Activated T-cell treated with anti-CD3 and anti-CD28 coated beads, Interleukin-2, amount 50 U/mL, for 24 hours (primary cell): ENCODE measurements around the gene CCDC59.

Experiments used
- DNase-seq: peaks from one replicate; pipeline ENCODE4 v3.0.0-alpha.2; 2020
- H3K27ac Mint-ChIP-seq: 2 replicates; pipeline ENCODE4 v1.8.0; 2020; ENCODE audit warnings: mild to moderate bottlenecking, mixed read lengths
- H3K27me3 Mint-ChIP-seq: 2 replicates; pipeline ENCODE4 v1.8.0; 2020; ENCODE audit warnings: mixed read lengths
- H3K36me3 Mint-ChIP-seq: 2 replicates; pipeline ENCODE4 v1.8.0; 2020; ENCODE audit warnings: low read depth, mixed read lengths
- H3K4me1 Mint-ChIP-seq: 2 replicates; pipeline ENCODE4 v1.8.0; 2020; ENCODE audit warnings: low read depth, mixed read lengths
- H3K4me3 Mint-ChIP-seq: 2 replicates; pipeline ENCODE4 v1.8.0; 2020; ENCODE audit warnings: mild to moderate bottlenecking, moderate library complexity, mixed read lengths
- H3K9me3 Mint-ChIP-seq: 2 replicates; pipeline ENCODE4 v1.8.0; 2020; ENCODE audit warnings: mixed read lengths

The CCDC59 gene

GRCh38 chr12:82351390-82351789 is 6.8 kb downstream of the CCDC59 start:
- H3K9me3 Mint-ChIP-seq, result no peaks in the 10 kb centered on the region
- H3K36me3 Mint-ChIP-seq, result peaks cover 92% of the 10 kb centered on the region
- H3K4me1 Mint-ChIP-seq, result peaks cover 21% of the 10 kb centered on the region
- no peak overlapping the region for H3K4me3 Mint-ChIP-seq
- no peaks in the 10 kb centered on the region for H3K27me3 Mint-ChIP-seq
- no peak overlapping the region for H3K27ac Mint-ChIP-seq
- DNase-seq, result no peak

- no peaks in the 10 kb centered on the region for H3K9me3 Mint-ChIP-seq
- H3K27me3 Mint-ChIP-seq, result no peaks in the 10 kb centered on the region
- DNase-seq, result no peak
- H3K36me3 Mint-ChIP-seq, result peaks cover 80% of the 10 kb centered on the region
- H3K4me3 Mint-ChIP-seq, result no peak overlapping the region
- peak overlapping the region; percentile 50 for H3K27ac Mint-ChIP-seq
- H3K4me1 Mint-ChIP-seq, result peaks cover 9% of the 10 kb centered on the region
Observed at GRCh38 chr12:82350161-82350560, 8.0 kb downstream of the CCDC59 start.

GRCh38 chr12:82329508-82329907 is 28.7 kb downstream of the CCDC59 start:
- H3K27me3 Mint-ChIP-seq, result peaks cover 7% of the 10 kb centered on the region
- no peaks in the 10 kb centered on the region for H3K4me1 Mint-ChIP-seq
- no peak overlapping the region for H3K27ac Mint-ChIP-seq
- H3K4me3 Mint-ChIP-seq, result no peak overlapping the region
- no peaks in the 10 kb centered on the region for H3K36me3 Mint-ChIP-seq
- no peak for DNase-seq
- H3K9me3 Mint-ChIP-seq, result no peaks in the 10 kb centered on the region

- no peak overlapping the region for H3K27ac Mint-ChIP-seq
- H3K4me3 Mint-ChIP-seq, result no peak overlapping the region
- H3K9me3 Mint-ChIP-seq, result no peaks in the 10 kb centered on the region
- DNase-seq, result no peak
- no peaks in the 10 kb centered on the region for H3K36me3 Mint-ChIP-seq
- H3K27me3 Mint-ChIP-seq, result peaks cover 2% of the 10 kb centered on the region
- H3K4me1 Mint-ChIP-seq, result no peaks in the 10 kb centered on the region
Observed at GRCh38 chr12:82327861-82328260, 30.3 kb downstream of the CCDC59 start.

GRCh38 chr12:82326905-82327503 is 31.2 kb downstream of the CCDC59 start:
- Mint-ChIP-seq H3K4me3 (no peak overlapping the region), H3K9me3 (no peaks in the 10 kb centered on the region), H3K27me3 (peaks cover 2% of the 10 kb centered on the region), H3K36me3 (no peaks in the 10 kb centered on the region), H3K27ac (no peak overlapping the region), H3K4me1 (no peaks in the 10 kb centered on the region)
- no peak for DNase-seq

GRCh38 chr12:82325540-82326336 is 32.4 kb downstream of the CCDC59 start:
- no peak for DNase-seq
- no peak overlapping the region for H3K27ac Mint-ChIP-seq
- no peaks in the 10 kb centered on the region for H3K36me3 Mint-ChIP-seq
- peaks cover 2% of the 10 kb centered on the region for H3K27me3 Mint-ChIP-seq
- no peak overlapping the region for H3K4me3 Mint-ChIP-seq
- H3K4me1 Mint-ChIP-seq, result no peaks in the 10 kb centered on the region
- no peaks in the 10 kb centered on the region for H3K9me3 Mint-ChIP-seq

- H3K27ac Mint-ChIP-seq, result no peak overlapping the region
- H3K4me1 Mint-ChIP-seq, result no peaks in the 10 kb centered on the region
- no peak overlapping the region for H3K4me3 Mint-ChIP-seq
- no peaks in the 10 kb centered on the region for H3K36me3 Mint-ChIP-seq
- H3K27me3 Mint-ChIP-seq, result peaks cover 7% of the 10 kb centered on the region
- DNase-seq, result no peak
- no peaks in the 10 kb centered on the region for H3K9me3 Mint-ChIP-seq
Observed at GRCh38 chr12:82319276-82319675, 38.9 kb downstream of the CCDC59 start.

GRCh38 chr12:82314406-82314892 is 43.7 kb downstream of the CCDC59 start:
- H3K9me3 Mint-ChIP-seq, result peaks cover 3% of the 10 kb centered on the region
- no peak for DNase-seq
- H3K27ac Mint-ChIP-seq, result no peak overlapping the region
- H3K36me3 Mint-ChIP-seq, result no peaks in the 10 kb centered on the region
- H3K27me3 Mint-ChIP-seq, result peaks cover 9% of the 10 kb centered on the region
- H3K4me1 Mint-ChIP-seq, result no peaks in the 10 kb centered on the region
- H3K4me3 Mint-ChIP-seq, result no peak overlapping the region
